ENCODE results near the gene TSPAN1.

- TF ChIP-seq CTCF (IDR thresholded peaks at IDR 0.05; ENCODE audit: low read depth, low read length) (no peak), POLR2A (IDR thresholded peaks at IDR 0.05; ENCODE audit: extremely low read depth, insufficient read length) (no peak), MAX (IDR thresholded peaks at IDR 0.05; ENCODE audit: low read depth, low read length) (no peak), MYC (IDR thresholded peaks at IDR 0.05; ENCODE audit: low read depth, low read length) (no peak)
These were observed 15.7 kb downstream of the TSPAN1 start for GRCh38 chr1:46190539-46190938.

All from NB4 (cell line).